HFFc6 (cell line): ENCODE measurements around the gene MARCO. TPM values are rescaled to one million over a fixed set of nuclear protein-coding genes. Genes with fewer than 3 reads are reported as not detected.

Experiments
- DNase-seq: peaks from one replicate; pipeline ENCODE4 v3.0.0-alpha.2; 2018
- H3K27ac Mint-ChIP-seq: 2 replicates; pipeline ENCODE4 v1.8.0; 2020; ENCODE audit warnings: mild to moderate bottlenecking, mixed read lengths
- H3K27me3 Mint-ChIP-seq: 2 replicates; pipeline ENCODE4 v1.8.0; 2021; ENCODE audit warnings: mild to moderate bottlenecking, moderate library complexity, mixed read lengths; ENCODE audit not compliant: insufficient read depth
- H3K36me3 Mint-ChIP-seq: 2 replicates; pipeline ENCODE4 v1.8.0; 2021; ENCODE audit warnings: low read depth, mixed read lengths
- H3K4me1 Mint-ChIP-seq: 2 replicates; pipeline ENCODE4 v1.8.0; 2020; ENCODE audit warnings: low read depth, mixed read lengths
- H3K4me3 Mint-ChIP-seq: 2 replicates; pipeline ENCODE4 v1.8.0; 2020; ENCODE audit warnings: mild to moderate bottlenecking, moderate library complexity, mixed read lengths
- H3K9me3 Mint-ChIP-seq: 2 replicates; pipeline ENCODE4 v1.8.0; 2020; ENCODE audit warnings: mild to moderate bottlenecking, mixed read lengths
- CTCF ChIP-seq: fragments of 200-600 bp; sonication (generic); IDR thresholded peaks from 2 replicates; pipeline ENCODE4 v1.5.0; 2021; ENCODE audit warnings: antibody characterized with exemption, mild to moderate bottlenecking
- total RNA-seq, 6 experiments: library from RNA; stranded (reverse); fragmentation: NEBNext Ultra II Directional; extraction: Animal tissue kit (Norgen Biotek cat#: 25700); gene quantifications; 2 replicates in 1 of 6; 3 replicates in 5 of 6; pipeline ENCODE4 v1.2.3, GENCODE V29; 2021

Gene MARCO
- total RNA-seq, 6 experiments from 2014 or later: not detected

- no peak overlapping the region for H3K4me3 Mint-ChIP-seq
- no peak for DNase-seq
- TF ChIP-seq CTCF: no peak
- no peaks in the 10 kb centered on the region for H3K4me1 Mint-ChIP-seq
- no peaks in the 10 kb centered on the region for H3K9me3 Mint-ChIP-seq
- no peaks in the 10 kb centered on the region for H3K36me3 Mint-ChIP-seq
- H3K27ac Mint-ChIP-seq: no peak overlapping the region
- H3K27me3 Mint-ChIP-seq: peaks cover 2% of the 10 kb centered on the region
Observed at GRCh38 chr2:118921646-118922045, 20.3 kb upstream of the MARCO start.

- no peak for DNase-seq
- no peak for TF ChIP-seq CTCF
- Mint-ChIP-seq H3K9me3 (no peaks in the 10 kb centered on the region), H3K27me3 (peaks cover 2% of the 10 kb centered on the region), H3K4me1 (no peaks in the 10 kb centered on the region), H3K36me3 (no peaks in the 10 kb centered on the region), H3K27ac (no peak overlapping the region), H3K4me3 (no peak overlapping the region)
Observed at GRCh38 chr2:118922254-118922653, 19.7 kb upstream of the MARCO start.

GRCh38 chr2:118923371-118923770 lies 18.6 kb upstream of the MARCO start:
- DNase-seq: no peak
- Mint-ChIP-seq H3K4me1 (no peaks in the 10 kb centered on the region), H3K4me3 (no peak overlapping the region), H3K27ac (no peak overlapping the region), H3K36me3 (no peaks in the 10 kb centered on the region), H3K9me3 (no peaks in the 10 kb centered on the region), H3K27me3 (peaks cover 2% of the 10 kb centered on the region)
- TF ChIP-seq CTCF: no peak

DNA sequence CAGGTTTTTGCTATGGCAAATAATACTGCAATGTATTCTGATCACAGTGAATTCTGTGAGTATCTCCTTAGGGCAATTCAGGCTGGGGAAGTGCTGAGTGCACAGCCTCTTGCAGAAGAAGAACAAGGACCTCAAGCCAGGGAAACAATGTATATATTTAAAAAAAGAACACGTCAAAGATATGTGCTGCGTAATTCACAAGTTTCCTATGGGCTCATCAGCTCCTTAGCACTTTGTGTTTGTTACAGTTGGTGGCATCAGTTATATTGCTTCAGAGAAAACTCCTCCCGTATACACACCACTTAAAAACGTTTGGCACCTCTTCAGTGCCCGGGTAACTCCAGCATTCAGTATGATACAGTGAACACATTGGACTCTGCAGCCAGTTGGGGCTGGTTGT lies 16.5 kb upstream of the MARCO start:
- Mint-ChIP-seq H3K27ac (no peak overlapping the region), H3K36me3 (no peaks in the 10 kb centered on the region), H3K9me3 (peaks cover 2% of the 10 kb centered on the region), H3K4me3 (no peak overlapping the region), H3K4me1 (no peaks in the 10 kb centered on the region), H3K27me3 (no peaks in the 10 kb centered on the region; the same call in none of the 2 replicates)
- no peak for TF ChIP-seq CTCF
- no peak for DNase-seq

GRCh38 chr2:118925981-118926380 lies 16.0 kb upstream of the MARCO start:
- no peaks in the 10 kb centered on the region for H3K4me1 Mint-ChIP-seq
- no peak overlapping the region for H3K4me3 Mint-ChIP-seq
- no peak for TF ChIP-seq CTCF

DNA sequence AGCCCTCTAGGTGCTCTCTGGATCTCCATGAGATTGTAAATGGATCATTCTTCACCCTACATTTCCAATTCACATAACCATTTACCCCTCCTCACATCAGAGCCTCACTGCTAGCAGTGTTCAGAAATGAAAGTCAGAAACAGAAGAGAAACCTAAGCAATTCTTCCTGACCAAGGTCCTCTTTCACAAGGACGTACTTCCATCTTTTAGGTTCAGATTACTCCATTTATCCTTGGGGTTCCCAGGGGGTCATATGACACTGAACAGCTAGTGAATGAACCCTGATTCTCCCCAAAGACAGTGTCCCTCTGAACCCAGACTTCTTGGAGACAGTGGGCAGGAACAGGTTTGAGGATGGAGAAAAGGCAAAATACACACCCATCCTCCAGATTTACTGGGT lies 12.9 kb upstream of the MARCO start:
- H3K27me3 Mint-ChIP-seq: no peaks in the 10 kb centered on the region
- no peak for DNase-seq
- no peaks in the 10 kb centered on the region; the same call in 1 of the 2 replicates for H3K36me3 Mint-ChIP-seq
- no peak overlapping the region for H3K27ac Mint-ChIP-seq
- H3K9me3 Mint-ChIP-seq: peaks cover 10% of the 10 kb centered on the region
- TF ChIP-seq CTCF: no peak
- H3K4me3 Mint-ChIP-seq: no peak overlapping the region
- no peaks in the 10 kb centered on the region for H3K4me1 Mint-ChIP-seq

More at GRCh38 chr2:118925981-118926380, 16.0 kb upstream of the MARCO start:
- DNase-seq: no peak
- H3K27ac Mint-ChIP-seq: no peak overlapping the region
- H3K9me3 Mint-ChIP-seq: peaks cover 6% of the 10 kb centered on the region
- no peaks in the 10 kb centered on the region for H3K36me3 Mint-ChIP-seq
- H3K27me3 Mint-ChIP-seq: no peaks in the 10 kb centered on the region; the same call in none of the 2 replicates
